GM12878 (cell line): ENCODE results near the gene PLA2G15. TPM values are rescaled to one million over a fixed set of nuclear protein-coding genes. Genes with fewer than 3 reads are reported as not detected.
A peak's percentile ranks its signal among the peaks of the same experiment; 100 is the strongest.

Source experiments
- ATAC-seq: fragments of 200-7000 bp; cut with Tn5 transposase; 3 replicates; pipeline ENCODE4 v1.9.1; 2020; ENCODE audit warnings: mild to moderate bottlenecking, moderate library complexity
- BruUV-seq: library from RNA; stranded (reverse); fragments of 400-500 nt; replicated peaks from 2 replicates; lab custom pipeline; 2021; lab: Mats Ljungman, UMichigan
- CTCF ChIA-PET: fragments of 300-600 bp; sonication (Branson Sonifier 250); formaldehyde crosslinking; extraction: SDS; loops from one replicate; lab custom pipeline; 2021; ENCODE audit warnings: inconsistent platforms; lab: Yijun Ruan, JAX
- POLR2A ChIA-PET: fragments of 350-600 bp; formaldehyde crosslinking; extraction: SDS; loops from one replicate; lab custom pipeline; 2021; ENCODE audit warnings: inconsistent platforms; lab: Charles Lee
- RAD21 ChIA-PET: fragments of 300-600 bp; sonication (Branson Sonifier 250); formaldehyde crosslinking; loops from one replicate; lab custom pipeline; 2023; ENCODE audit warnings: antibody characterized with exemption; ENCODE audit not compliant: unreplicated experiment; lab: Charles Lee
- SMC1A ChIA-PET: fragments of 300-600 bp; sonication (Branson Sonifier 250); formaldehyde crosslinking; loops from one replicate; lab custom pipeline; 2023; ENCODE audit not compliant: unreplicated experiment, uncharacterized antibody; lab: Charles Lee
- DNase-seq: peaks from one replicate; pipeline ENCODE4 v3.0.0-alpha.2; 2011; ENCODE audit warnings: low read depth, low spot score
- FAIRE-seq: peaks from 3 replicates; lab custom pipeline; 2011; peaks lifted over from hg19 to GRCh38; lab: Jason Lieb, UNC
- H2AFZ ChIP-seq: 2 replicates; pipeline ENCODE4 v1.6.0; 2011; ENCODE audit warnings: low read depth, low read length, control low read depth; ENCODE audit not compliant: control insufficient read depth
- H3K27ac ChIP-seq: 2 replicates; pipeline ENCODE4 v1.5.1; 2011; ENCODE audit warnings: control low read depth; ENCODE audit not compliant: control insufficient read depth, insufficient read depth
- H3K27me3 ChIP-seq, 2 experiments: replicated peaks in 1 of 2; 2 replicates each; pipeline versions ENCODE4 v1.6.0 to v1.6.1; 2011; ENCODE audit warnings: low read length in 1 of 2; ENCODE audit not compliant: control insufficient read depth in 2 of 2, insufficient read depth in 2 of 2
- H3K36me3 ChIP-seq, 2 experiments: 2 replicates each; pipeline ENCODE4 v1.5.1; 2011; ENCODE audit warnings: low read length in 1 of 2; ENCODE audit not compliant: control insufficient read depth in 2 of 2, insufficient read depth in 2 of 2
- H3K4me1 ChIP-seq: 2 replicates; pipeline ENCODE4 v1.6.1; 2011; ENCODE audit warnings: mild to moderate bottlenecking, low read length, moderate library complexity, mixed read lengths; ENCODE audit not compliant: control insufficient read depth, insufficient read depth
- H3K4me2 ChIP-seq: 2 replicates; pipeline ENCODE4 v1.6.0; 2011; ENCODE audit warnings: control low read depth; ENCODE audit not compliant: control insufficient read depth, insufficient read depth
- H3K4me3 ChIP-seq: fragments of 200-600 bp; sonication (generic); 2 replicates; pipeline ENCODE4 v1.5.1; 2016
- H3K79me2 ChIP-seq: 2 replicates; pipeline ENCODE4 v1.6.0; 2011; ENCODE audit warnings: low read length; ENCODE audit not compliant: control insufficient read depth, insufficient read depth
- H3K9ac ChIP-seq: 2 replicates; pipeline ENCODE4 v1.8.0; 2011; ENCODE audit warnings: low read length, control low read depth, mixed read lengths; ENCODE audit not compliant: control insufficient read depth, insufficient read depth
- H3K9me3 ChIP-seq: replicated peaks from 3 replicates; pipeline ENCODE4 v1.5.1; 2011; ENCODE audit warnings: mild to moderate bottlenecking, low read length; ENCODE audit not compliant: control insufficient read depth, insufficient read depth
- H4K20me1 ChIP-seq: 2 replicates; pipeline ENCODE4 v1.6.0; 2011; ENCODE audit not compliant: control insufficient read depth, insufficient read depth
- ATF7 ChIP-seq: fragments of 450-650 bp; IDR thresholded peaks from 2 replicates; pipeline ENCODE4 v1.6.1; 2016; ENCODE audit warnings: low read depth, mild to moderate bottlenecking
- BMI1 ChIP-seq: fragments of 450-650 bp; IDR thresholded peaks from 2 replicates; pipeline ENCODE4 v1.6.1; 2016; ENCODE audit warnings: mild to moderate bottlenecking, moderate library complexity, borderline replicate concordance
- BRCA1 ChIP-seq: IDR thresholded peaks from 2 replicates; pipeline ENCODE4 v1.6.1; 2011; ENCODE audit warnings: low read depth, low read length, improper control_type of control experiment
- CBX3 ChIP-seq: fragments of 200-600 bp; sonication (generic); IDR thresholded peaks from 2 replicates; pipeline ENCODE4 v1.6.1; 2016; ENCODE audit warnings: low read depth, borderline replicate concordance
- CEBPB ChIP-seq, 2 experiments: fragments of 150-350 bp in 1 of 2; IDR thresholded peaks; 2 replicates each; pipeline ENCODE4 v1.6.1; 2012 to 2014; ENCODE audit warnings: low read depth in 2 of 2, low read length in 2 of 2, borderline replicate concordance in 1 of 2, inconsistent platforms in 1 of 2
- EED ChIP-seq: sonication (generic); IDR thresholded peaks from 2 replicates; pipeline ENCODE4 v1.6.1; 2016; ENCODE audit warnings: antibody characterized with exemption, low read depth
- EP300 ChIP-seq, 2 experiments: fragments of 150-350 bp in 1 of 2; IDR thresholded peaks; 2 replicates each; pipeline ENCODE4 v1.6.1; 2011 to 2012; ENCODE audit warnings: low read depth in 2 of 2, low read length in 2 of 2, borderline replicate concordance in 1 of 2, improper control_type of control experiment in 1 of 2, inconsistent platforms in 1 of 2; ENCODE audit not compliant: control insufficient read depth in 1 of 2
- EZH2 ChIP-seq: IDR thresholded peaks from 2 replicates; pipeline ENCODE4 v1.6.1; 2012; ENCODE audit warnings: low read depth, mild to moderate bottlenecking, control low read depth, inconsistent platforms, low read length, borderline replicate concordance; ENCODE audit not compliant: control insufficient read depth
- GABPA ChIP-seq: IDR thresholded peaks from 2 replicates; pipeline ENCODE4 v1.6.1; 2014; ENCODE audit warnings: antibody characterized with exemption, low read depth, mild to moderate bottlenecking, inconsistent platforms
- IRF4 ChIP-seq: IDR thresholded peaks from 2 replicates; pipeline ENCODE4 v1.6.1; 2011; ENCODE audit warnings: low read depth, low read length
- MLLT1 ChIP-seq: fragments of 450-650 bp; IDR thresholded peaks from 2 replicates; pipeline ENCODE4 v1.6.1; 2016; ENCODE audit warnings: mild to moderate bottlenecking
- MYC ChIP-seq: IDR thresholded peaks from 2 replicates; pipeline ENCODE4 v1.6.1; 2011; ENCODE audit warnings: mild to moderate bottlenecking, low read length, moderate library complexity, inconsistent platforms; ENCODE audit not compliant: insufficient read depth, insufficient replicate concordance, insufficient read length, severe bottlenecking
- PML ChIP-seq: IDR thresholded peaks from 2 replicates; pipeline ENCODE4 v1.6.1; 2012; ENCODE audit warnings: low read length, inconsistent platforms
- SIX5 ChIP-seq: IDR thresholded peaks from 2 replicates; pipeline ENCODE4 v1.6.1; 2011; ENCODE audit warnings: mild to moderate bottlenecking, low read depth, low read length, moderate library complexity; ENCODE audit not compliant: severe bottlenecking
- STAT1 ChIP-seq: fragments of 450-650 bp; conservative IDR thresholded peaks from 2 replicates; pipeline ENCODE4 v1.6.1; 2014; ENCODE audit warnings: antibody characterized with exemption, mild to moderate bottlenecking
- SUPT20H ChIP-seq: IDR thresholded peaks from 2 replicates; pipeline ENCODE4 v1.6.1; 2011; ENCODE audit warnings: low read depth, mild to moderate bottlenecking, low read length, moderate library complexity, borderline replicate concordance; ENCODE audit not compliant: control insufficient read depth
- YY1 ChIP-seq: IDR thresholded peaks from 2 replicates; pipeline ENCODE4 v1.6.1; 2011; ENCODE audit warnings: low read depth, mild to moderate bottlenecking, low read length
- WGBS: methylation state at CpG from one replicate; pipeline ENCODE4 v1.1.6; 2016; ENCODE audit warnings: low lambda C conversion rate; ENCODE audit not compliant: insufficient replicate concordance, insufficient coverage; ENCODE audit errors: missing lambda C conversion rate; 5-methylcytosine and 5-hydroxymethylcytosine counted together
- in situ Hi-C: fragments of 300-500 bp; cut with MboI; formaldehyde crosslinking; loops from 9 replicates; pipeline ENCODE4 v1.14.3; 2018; ENCODE audit warnings: mixed read lengths
- intact Hi-C: fragments of 100-400 bp; cut with micrococcal nuclease; formaldehyde crosslinking; loops from one replicate; pipeline ENCODE4 v1.14.2; 2022; ENCODE audit not compliant: unreplicated experiment
- polyA plus RNA-seq, 11 experiments: library from polyadenylated mRNA; depleted of rRNA in 4 of 11; unstranded in 6 of 11; stranded (reverse) in 5 of 11; fragments of >200 nt; fragmentation: Nextera tagmentation in 4 of 11; fragmentation: Illumina TruSeq in 1 of 11; extraction: Ambion mirVana in 4 of 11; extraction: Trizol in 1 of 11; gene quantifications; 1 replicate in 1 of 11; 2 replicates in 10 of 11; pipeline versions ENCODE4 v1.2.1 to v1.2.3, GENCODE V29; 2011 to 2016; ENCODE audit warnings: inconsistent platforms in 2 of 11, missing spikeins in 2 of 11, low read depth in 1 of 11
- total RNA-seq, 4 experiments: library from RNA; depleted of rRNA in 3 of 4; stranded (reverse); fragments of >200 nt in 3 of 4; fragmentation: Illumina TruSeq in 1 of 4; extraction: Trizol in 1 of 4; gene quantifications; 2 replicates each; pipeline versions ENCODE4 v1.2.1 to v1.2.3, GENCODE V29; 2013 to 2021
- TF ChIP-seq, protein P1 (sequence below): fragments of 450-650 bp; IDR thresholded peaks from 2 replicates; pipeline ENCODE4 v1.6.1; 2016; ENCODE audit warnings: mild to moderate bottlenecking
- TF ChIP-seq, protein P2 (sequence below): fragments of 450-650 bp; conservative IDR thresholded peaks from 2 replicates; pipeline ENCODE4 v1.6.1; 2017; ENCODE audit warnings: mild to moderate bottlenecking, moderate library complexity

The PLA2G15 gene
- total and polyA plus RNA-seq, 10 of the 15 experiments (the other 5 are each of a cell fraction or from before 2014, with no cell fraction given): 0.31 to 9.4 (median 6.8) TPM

- intact Hi-C loops: no loop called here
- TF ChIP-seq CEBPB (IDR thresholded peaks at IDR 0.05; ENCODE audit: borderline replicate concordance in 1 of 2, low read depth in 2 of 2, low read length in 2 of 2) (no peak), MLLT1 (no peak), MYC (no peak), STAT1 (no peak), BRCA1 (no peak), GABPA (no peak), ATF7 (no peak), EZH2 (no peak), IRF4 (no peak), SUPT20H (no peak), SIX5 (no peak), CBX3 (no peak), PML (no peak), BMI1 (no peak), YY1 (no peak), EED (no peak), EP300 (IDR thresholded peaks at IDR 0.05; ENCODE audit: borderline replicate concordance in 1 of 2, control insufficient read depth in 1 of 2, low read depth in 2 of 2, low read length in 2 of 2) (no peak)
- TF ChIP-seq, protein P1, sequence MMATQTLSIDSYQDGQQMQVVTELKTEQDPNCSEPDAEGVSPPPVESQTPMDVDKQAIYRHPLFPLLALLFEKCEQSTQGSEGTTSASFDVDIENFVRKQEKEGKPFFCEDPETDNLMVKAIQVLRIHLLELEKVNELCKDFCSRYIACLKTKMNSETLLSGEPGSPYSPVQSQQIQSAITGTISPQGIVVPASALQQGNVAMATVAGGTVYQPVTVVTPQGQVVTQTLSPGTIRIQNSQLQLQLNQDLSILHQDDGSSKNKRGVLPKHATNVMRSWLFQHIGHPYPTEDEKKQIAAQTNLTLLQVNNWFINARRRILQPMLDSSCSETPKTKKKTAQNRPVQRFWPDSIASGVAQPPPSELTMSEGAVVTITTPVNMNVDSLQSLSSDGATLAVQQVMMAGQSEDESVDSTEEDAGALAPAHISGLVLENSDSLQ: no peak
- TF ChIP-seq, protein P2, sequence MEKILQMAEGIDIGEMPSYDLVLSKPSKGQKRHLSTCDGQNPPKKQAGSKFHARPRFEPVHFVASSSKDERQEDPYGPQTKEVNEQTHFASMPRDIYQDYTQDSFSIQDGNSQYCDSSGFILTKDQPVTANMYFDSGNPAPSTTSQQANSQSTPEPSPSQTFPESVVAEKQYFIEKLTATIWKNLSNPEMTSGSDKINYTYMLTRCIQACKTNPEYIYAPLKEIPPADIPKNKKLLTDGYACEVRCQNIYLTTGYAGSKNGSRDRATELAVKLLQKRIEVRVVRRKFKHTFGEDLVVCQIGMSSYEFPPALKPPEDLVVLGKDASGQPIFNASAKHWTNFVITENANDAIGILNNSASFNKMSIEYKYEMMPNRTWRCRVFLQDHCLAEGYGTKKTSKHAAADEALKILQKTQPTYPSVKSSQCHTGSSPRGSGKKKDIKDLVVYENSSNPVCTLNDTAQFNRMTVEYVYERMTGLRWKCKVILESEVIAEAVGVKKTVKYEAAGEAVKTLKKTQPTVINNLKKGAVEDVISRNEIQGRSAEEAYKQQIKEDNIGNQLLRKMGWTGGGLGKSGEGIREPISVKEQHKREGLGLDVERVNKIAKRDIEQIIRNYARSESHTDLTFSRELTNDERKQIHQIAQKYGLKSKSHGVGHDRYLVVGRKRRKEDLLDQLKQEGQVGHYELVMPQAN: no peak
These were observed 27.5 kb downstream of the PLA2G15 start for GRCh38 chr16:68272507-68273209.

More at GRCh38 chr16:68272507-68273209, 27.5 kb downstream of the PLA2G15 start:
- CTCF ChIA-PET: interaction anchor here (0.7 to 2.5 kb wide), 8 partner anchors 9 to 56 kb away, joined by 3 to 12 read pairs (median 6); partner anchors contain the start of genes PRMT7, SLC7A6 and SLC7A6OS
- peaks cover 47% of the 10 kb centered on the region for H3K4me1 ChIP-seq
- peaks cover 66% of the 10 kb centered on the region for H3K79me2 ChIP-seq
- RAD21 ChIA-PET: interaction anchor here (1.1 to 2.5 kb wide), 9 partner anchors 9 to 57 kb away, joined by 3 to 15 read pairs (median 5); partner anchors contain the start of genes PRMT7, SLC7A6 and SLC7A6OS
- WGBS: 98% methylated on average over 4 of the region's 4 CpGs
- H3K9me3 ChIP-seq: no peaks in the 10 kb centered on the region
- peak overlapping the region; percentile 41 for H3K27ac ChIP-seq
- SMC1A ChIA-PET: interaction anchor here (0.9 to 18.5 kb wide), 7 partner anchors 4 to 189 kb away, joined by 3 to 253 read pairs (median 12); partner anchors contain the start of genes PRMT7, SLC7A6 and SLC7A6OS
- no TSS peak for BruUV-seq
- ATAC-seq (peak; percentile 3; the same call in 2 of the 3 replicates), FAIRE-seq (no peak), DNase-seq (no peak)
- H3K4me2 ChIP-seq: peak overlapping the region; percentile 45
- no peaks in the 10 kb centered on the region for H4K20me1 ChIP-seq
- H3K36me3 ChIP-seq: peaks cover 9 to 23% of the 10 kb centered on the region in 2 experiments; a peak in 3 of 4 replicates
- peak overlapping the region; percentile 51 for H3K4me3 ChIP-seq
- no peak overlapping the region for H3K9ac ChIP-seq
- in situ Hi-C loops: no loop called here
- no peak overlapping the region for H2AFZ ChIP-seq
- H3K27me3 ChIP-seq: no peaks in the 10 kb centered on the region
- POLR2A ChIA-PET: interaction anchor here (1.0 to 12.2 kb wide), 6 partner anchors 9 to 97 kb away, joined by 3 to 177 read pairs (median 4); partner anchors contain the start of genes PRMT7 and SLC7A6OS
